GM10248 (cell line): ENCODE measurements around the gene PTPN4.

Source experiments
- CTCF ChIA-PET: fragments of 300-600 bp; sonication (Branson Sonifier 250); formaldehyde crosslinking; extraction: SDS; loops from one replicate; lab custom pipeline; 2021; ENCODE audit warnings: antibody characterized with exemption; lab: Yijun Ruan, JAX
- POLR2A ChIA-PET: fragments of 350-650 bp; sonication (Branson Sonifier 250); formaldehyde crosslinking; extraction: SDS; loops from one replicate; lab custom pipeline; 2020; ENCODE audit warnings: antibody characterized with exemption; lab: Yijun Ruan, JAX
- DNase-seq: peaks from one replicate; pipeline ENCODE4 v3.0.0; 2012; ENCODE audit errors: extremely low spot score
- CTCF ChIP-seq: IDR thresholded peaks from 2 replicates; pipeline ENCODE4 v1.5.1; 2012; ENCODE audit warnings: mild to moderate bottlenecking, low read depth; ENCODE audit errors: extremely low read depth, missing control alignments, control extremely low read depth

PTPN4 gene

GRCh38 chr2:119879502-119879901 is 119.8 kb downstream of the PTPN4 start:
- POLR2A ChIA-PET: no interaction called here
- DNase-seq: no peak
- CTCF ChIA-PET: interaction anchor here (0.7 kb wide), 1 partner anchor 12 kb away, joined by 3 read pairs; no protein-coding TSS in a partner anchor
- TF ChIP-seq CTCF: no peak

GRCh38 chr2:119888680-119889079 is 129.0 kb downstream of the PTPN4 start:
- POLR2A ChIA-PET: no interaction called here
- no peak for DNase-seq
- no peak for TF ChIP-seq CTCF

GRCh38 chr2:119897736-119898395 is 138.1 kb downstream of the PTPN4 start:
- CTCF ChIA-PET: interaction anchor here (0.8 to 1.9 kb wide), 4 partner anchors 10 to 279 kb away, joined by 3 to 8 read pairs (median 4); no protein-coding TSS in a partner anchor
- TF ChIP-seq CTCF: no peak
- POLR2A ChIA-PET: no interaction called here
- DNase-seq: no peak

More at GRCh38 chr2:119888680-119889079, 129.0 kb downstream of the PTPN4 start:
- CTCF ChIA-PET: no interaction called here

- no peak for TF ChIP-seq CTCF
- DNase-seq: no peak
- POLR2A ChIA-PET: no interaction called here
- CTCF ChIA-PET: no interaction called here
Observed at GRCh38 chr2:119901013-119901412, 141.3 kb downstream of the PTPN4 start.

GRCh38 chr2:119910566-119910965 is 150.8 kb downstream of the PTPN4 start:
- POLR2A ChIA-PET: no interaction called here

GRCh38 chr2:119914266-119914665 is 154.5 kb downstream of the PTPN4 start:
- no peak for TF ChIP-seq CTCF
- POLR2A ChIA-PET: no interaction called here
- CTCF ChIA-PET: no interaction called here
- no peak for DNase-seq

More at GRCh38 chr2:119910566-119910965, 150.8 kb downstream of the PTPN4 start:
- CTCF ChIA-PET: interaction anchor here (1.4 kb wide), 1 partner anchor 14 kb away, joined by 4 read pairs; no protein-coding TSS in a partner anchor
- no peak for DNase-seq
- no peak for TF ChIP-seq CTCF
